GM19239 (cell line): ENCODE data around the gene HIBADH.

ENCODE experiments used
- DNase-seq: peaks from one replicate; pipeline ENCODE4 v3.0.0; 2011; ENCODE audit warnings: low spot score; ENCODE audit not compliant: insufficient read length
- FAIRE-seq: peaks from 2 replicates; lab custom pipeline; 2011; peaks lifted over from hg19 to GRCh38; lab: Jason Lieb, UNC

HIBADH gene

GRCh38 chr7:27564881-27565482 is 97.7 kb downstream of the HIBADH start:
- DNase-seq (no peak), FAIRE-seq (no peak)

- DNase-seq (no peak), FAIRE-seq (no peak)
Observed at GRCh38 chr7:27560706-27561235, 101.9 kb downstream of the HIBADH start.

- FAIRE-seq (no peak), DNase-seq (no peak)
Observed at GRCh38 chr7:27555670-27556069, 107.0 kb downstream of the HIBADH start.

GRCh38 chr7:27554826-27555225 is 107.9 kb downstream of the HIBADH start:
- DNase-seq (no peak), FAIRE-seq (no peak)

- FAIRE-seq: no peak
- no peak for DNase-seq
Observed at GRCh38 chr7:27553273-27553672, 109.4 kb downstream of the HIBADH start.

GRCh38 chr7:27551803-27552400 is 110.8 kb downstream of the HIBADH start:
- FAIRE-seq (no peak), DNase-seq (no peak)

GRCh38 chr7:27549606-27550005 is 113.1 kb downstream of the HIBADH start:
- DNase-seq: no peak
- no peak for FAIRE-seq

- FAIRE-seq: no peak
Observed at GRCh38 chr7:27548304-27548703, 114.4 kb downstream of the HIBADH start.

GRCh38 chr7:27547401-27547800 is 115.3 kb downstream of the HIBADH start:
- FAIRE-seq (no peak), DNase-seq (no peak)

More at GRCh38 chr7:27548304-27548703, 114.4 kb downstream of the HIBADH start:
- DNase-seq: no peak

- FAIRE-seq: no peak
- no peak for DNase-seq
Observed at GRCh38 chr7:27546610-27547009, 116.1 kb downstream of the HIBADH start.

GRCh38 chr7:27535795-27536194 is 126.9 kb downstream of the HIBADH start:
- FAIRE-seq (no peak), DNase-seq (no peak)

GRCh38 chr7:27533652-27534081 is 129.0 kb downstream of the HIBADH start:
- no peak for DNase-seq
- no peak for FAIRE-seq

GRCh38 chr7:27532314-27532713 is 130.4 kb downstream of the HIBADH start:
- DNase-seq (no peak), FAIRE-seq (no peak)

- FAIRE-seq (no peak), DNase-seq (no peak)
Observed at GRCh38 chr7:27527348-27527714, 135.4 kb downstream of the HIBADH start.

GRCh38 chr7:27526611-27527347 is 135.9 kb downstream of the HIBADH start:
- no peak for FAIRE-seq
- no peak for DNase-seq

- FAIRE-seq: no peak
- no peak for DNase-seq
Observed at GRCh38 chr7:27526131-27526530, 136.6 kb downstream of the HIBADH start.

GRCh38 chr7:27523321-27523720 is 139.4 kb downstream of the HIBADH start:
- DNase-seq: no peak
- no peak for FAIRE-seq

GRCh38 chr7:27522566-27522965 is 140.1 kb downstream of the HIBADH start:
- FAIRE-seq (no peak), DNase-seq (no peak)

GRCh38 chr7:27520815-27521790 is 141.6 kb downstream of the HIBADH start:
- DNase-seq: no peak
- FAIRE-seq: no peak

GRCh38 chr7:27519793-27520469 is 142.8 kb downstream of the HIBADH start:
- DNase-seq (no peak), FAIRE-seq (no peak)
